NCI-H2081 treated with DMSO at 0.1 percent for 48 hours (cell line): ENCODE data around the gene LSAMP.

ENCODE experiments used
- DNase-seq: peaks from one replicate; lab custom pipeline; 2025; lab: John Stamatoyannopoulos, UW

Gene LSAMP

GRCh38 chr3:116052602-116053001 is 392.7 kb downstream of the LSAMP start:
- no peak for DNase-seq

GRCh38 chr3:116051586-116051985 is 393.7 kb downstream of the LSAMP start:
- no peak for DNase-seq

- no peak for DNase-seq
Observed at GRCh38 chr3:116051040-116051439, 394.2 kb downstream of the LSAMP start.

- no peak for DNase-seq
Observed at GRCh38 chr3:116050311-116050915, 394.9 kb downstream of the LSAMP start.

- DNase-seq = no peak
Observed at GRCh38 chr3:116048991-116049390, 396.3 kb downstream of the LSAMP start.

- DNase-seq = no peak
Observed at GRCh38 chr3:116046350-116046749, 398.9 kb downstream of the LSAMP start.

GRCh38 chr3:116045314-116045713 is 400.0 kb downstream of the LSAMP start:
- DNase-seq = no peak

- no peak for DNase-seq
Observed at GRCh38 chr3:116040152-116040551, 405.1 kb downstream of the LSAMP start.

GRCh38 chr3:116039651-116039985 is 405.7 kb downstream of the LSAMP start:
- DNase-seq = no peak

GRCh38 chr3:116038968-116039650 is 406.2 kb downstream of the LSAMP start:
- DNase-seq = no peak

GRCh38 chr3:116037954-116038911 is 407.1 kb downstream of the LSAMP start:
- DNase-seq = no peak

- DNase-seq = no peak
Observed at GRCh38 chr3:116035429-116035828, 409.9 kb downstream of the LSAMP start.

- no peak for DNase-seq
Observed at GRCh38 chr3:116034794-116035193, 410.5 kb downstream of the LSAMP start.

- no peak for DNase-seq
Observed at GRCh38 chr3:116034086-116034485, 411.2 kb downstream of the LSAMP start.

GRCh38 chr3:116033516-116033915 is 411.8 kb downstream of the LSAMP start:
- DNase-seq = no peak

- no peak for DNase-seq
Observed at GRCh38 chr3:116032176-116032575, 413.1 kb downstream of the LSAMP start.

- no peak for DNase-seq
Observed at GRCh38 chr3:116030131-116030850, 415.0 kb downstream of the LSAMP start.

GRCh38 chr3:116029266-116029665 is 416.0 kb downstream of the LSAMP start:
- no peak for DNase-seq

GRCh38 chr3:116028157-116028556 is 417.1 kb downstream of the LSAMP start:
- no peak for DNase-seq

GRCh38 chr3:116020989-116021388 is 424.3 kb downstream of the LSAMP start:
- DNase-seq = no peak

- no peak for DNase-seq
Observed at GRCh38 chr3:116020495-116020894, 424.8 kb downstream of the LSAMP start.

GRCh38 chr3:116019254-116019763 is 426.0 kb downstream of the LSAMP start:
- DNase-seq = no peak
